IMR-90 (cell line): ENCODE data around the gene ANKRD33B. TPM values are rescaled to one million over a fixed set of nuclear protein-coding genes. Genes with fewer than 3 reads are reported as not detected.
"Not testable (repeated sequence)": the region's sequence is repeated elsewhere in the genome, so short reads cannot be mapped to it uniquely, and the experiment has no call there.

ENCODE experiments used
- ATAC-seq: fragments of 200-7000 bp; cut with Tn5 transposase; 2 replicates; pipeline ENCODE4 v1.9.1; 2020; ENCODE audit warnings: low read depth, mild to moderate bottlenecking, moderate library complexity
- BruUV-seq: library from RNA; stranded (reverse); fragments of 400-500 nt; replicated peaks from 2 replicates; lab custom pipeline; 2021; lab: Mats Ljungman, UMichigan
- CTCF ChIA-PET: fragments of 300-600 bp; formaldehyde crosslinking; extraction: SDS; loops from one replicate; lab custom pipeline; 2021; ENCODE audit warnings: antibody characterized with exemption; lab: Yijun Ruan, JAX
- POLR2A ChIA-PET: fragments of 300-600 bp; sonication (Branson Sonifier 250); formaldehyde crosslinking; loops from one replicate; lab custom pipeline; 2022; ENCODE audit warnings: antibody characterized with exemption; ENCODE audit not compliant: unreplicated experiment; lab: Charles Lee
- DNase-seq: peaks from one replicate; pipeline ENCODE4 v3.0.0; 2013
- H2AFZ ChIP-seq: replicated peaks from 2 replicates; pipeline ENCODE3; 2013; ENCODE audit warnings: low read length, mild to moderate bottlenecking; ENCODE audit not compliant: poor library complexity
- H2AK5ac ChIP-seq: 2 replicates; pipeline ENCODE4 v1.6.1; 2013; ENCODE audit warnings: low read depth, low read length, inconsistent platforms
- H2AK9ac ChIP-seq: replicated peaks from 2 replicates; pipeline ENCODE3; 2013; ENCODE audit warnings: mild to moderate bottlenecking, low read depth, low read length, moderate library complexity; ENCODE audit not compliant: poor library complexity
- H2BK120ac ChIP-seq: 2 replicates; pipeline ENCODE4 v1.6.1; 2013; ENCODE audit warnings: low read depth, low read length, inconsistent platforms
- H2BK15ac ChIP-seq: 3 replicates; pipeline ENCODE4 v1.6.1; 2013; ENCODE audit warnings: low read depth, low read length, inconsistent platforms
- H2BK20ac ChIP-seq: 2 replicates; pipeline ENCODE4 v1.6.1; 2013; ENCODE audit warnings: low read depth, mild to moderate bottlenecking, inconsistent platforms, low read length, moderate library complexity
- H2BK5ac ChIP-seq: 2 replicates; pipeline ENCODE4 v1.6.1; 2013; ENCODE audit warnings: mild to moderate bottlenecking, low read depth, low read length, inconsistent platforms; ENCODE audit not compliant: poor library complexity, severe bottlenecking
- H3K14ac ChIP-seq: replicated peaks from 2 replicates; pipeline ENCODE4 v1.6.1; 2013; ENCODE audit warnings: low read depth, low read length, inconsistent platforms
- H3K18ac ChIP-seq: 2 replicates; pipeline ENCODE4 v1.6.1; 2013; ENCODE audit warnings: low read depth, low read length, control low read depth
- H3K23ac ChIP-seq: 2 replicates; pipeline ENCODE4 v1.6.1; 2013; ENCODE audit warnings: low read depth, low read length, inconsistent platforms
- H3K27ac ChIP-seq: 2 replicates; pipeline ENCODE4 v1.5.1; 2013; ENCODE audit warnings: mild to moderate bottlenecking, control low read depth, low read length; ENCODE audit not compliant: insufficient read depth
- H3K27me3 ChIP-seq: 2 replicates; pipeline ENCODE4 v1.6.1; 2013; ENCODE audit warnings: low read length; ENCODE audit not compliant: control insufficient read depth, insufficient read depth
- H3K36me3 ChIP-seq: 2 replicates; pipeline ENCODE4 v1.6.1; 2013; ENCODE audit warnings: low read length, mixed read lengths; ENCODE audit not compliant: control insufficient read depth, insufficient read depth
- H3K4ac ChIP-seq: 2 replicates; pipeline ENCODE4 v1.6.1; 2013; ENCODE audit warnings: low read depth, low read length, inconsistent platforms
- H3K4me1 ChIP-seq: 2 replicates; pipeline ENCODE4 v1.6.1; 2013; ENCODE audit warnings: low read length, mixed read lengths; ENCODE audit not compliant: control insufficient read depth, insufficient read depth
- H3K4me2 ChIP-seq: 2 replicates; pipeline ENCODE4 v1.6.1; 2013; ENCODE audit warnings: low read depth, mild to moderate bottlenecking, control low read depth, low read length, moderate library complexity
- H3K4me3 ChIP-seq: 2 replicates; pipeline ENCODE4 v1.5.1; 2013; ENCODE audit warnings: low read depth, mild to moderate bottlenecking, control low read depth, low read length, moderate library complexity; ENCODE audit not compliant: insufficient read depth
- H3K56ac ChIP-seq: 2 replicates; pipeline ENCODE4 v1.6.1; 2013; ENCODE audit warnings: low read length, inconsistent platforms; ENCODE audit not compliant: insufficient read depth; ENCODE audit errors: extremely low read depth
- H3K79me1 ChIP-seq, 2 experiments: 2 replicates each; pipeline ENCODE4 v1.6.1; 2013; ENCODE audit warnings: low read length in 2 of 2, inconsistent platforms in 1 of 2, low read depth in 1 of 2
- H3K9ac ChIP-seq: 2 replicates; pipeline ENCODE4 v1.6.1; 2013; ENCODE audit warnings: low read depth, low read length, control low read depth
- H3K9me1 ChIP-seq: 2 replicates; pipeline ENCODE4 v1.6.1; 2013; ENCODE audit warnings: low read length, inconsistent platforms; ENCODE audit not compliant: insufficient read depth
- H3K9me3 ChIP-seq: 2 replicates; pipeline ENCODE4 v1.6.1; 2013; ENCODE audit warnings: low read length; ENCODE audit not compliant: control insufficient read depth, insufficient read depth
- H4K20me1 ChIP-seq: 2 replicates; pipeline ENCODE4 v1.6.1; 2013; ENCODE audit warnings: low read length, inconsistent platforms; ENCODE audit not compliant: insufficient read depth
- H4K5ac ChIP-seq: 2 replicates; pipeline ENCODE4 v1.6.1; 2013; ENCODE audit warnings: mild to moderate bottlenecking, low read depth, low read length, control low read depth
- H4K8ac ChIP-seq, 2 experiments: 2 replicates each; pipeline ENCODE4 v1.6.1; 2013; ENCODE audit warnings: low read depth in 2 of 2, low read length in 2 of 2, control low read depth in 1 of 2, inconsistent platforms in 1 of 2
- H4K91ac ChIP-seq: 2 replicates; pipeline ENCODE4 v1.6.1; 2013; ENCODE audit warnings: low read depth, low read length, inconsistent platforms; ENCODE audit not compliant: insufficient read depth
- WGBS, 2 experiments: methylation state at CpG; one replicate each; pipeline versions ENCODE4 v1.1.5 to v1.1.7; 2013; ENCODE audit warnings: missing lambda C conversion rate in 2 of 2; ENCODE audit not compliant: insufficient read length in 1 of 2; ENCODE audit errors: extremely low coverage in 2 of 2; 5-methylcytosine and 5-hydroxymethylcytosine counted together
- dilution Hi-C: fragments of 300-500 bp; cut with HindIII; formaldehyde crosslinking; loops from one replicate; pipeline ENCODE4 v1.14.3; 2018; ENCODE audit warnings: low sequenced_read_pairs; ENCODE audit not compliant: unreplicated experiment
- in situ Hi-C: fragments of 300-500 bp; cut with MboI; formaldehyde crosslinking; loops from 3 replicates; pipeline ENCODE4 v1.14.3; 2019; ENCODE audit warnings: low sequenced_read_pairs, inconsistent platforms, mixed read lengths
- intact Hi-C: fragments of 100-400 bp; cut with micrococcal nuclease; formaldehyde crosslinking; loops from 2 replicates; pipeline ENCODE4 v1.10.0; 2022
- polyA plus RNA-seq, 3 experiments: library from polyadenylated mRNA; depleted of rRNA; stranded (reverse); fragments of >200 nt; gene quantifications; 2 replicates each; pipeline ENCODE4 v1.2.3, GENCODE V29; 2012; ENCODE audit warnings: low replicate concordance in 1 of 3
- total RNA-seq: library from RNA; depleted of rRNA; stranded (reverse); fragments of >200 nt; gene quantifications from 2 replicates; pipeline ENCODE4 v1.2.3, GENCODE V29; 2012

ANKRD33B gene
- total and polyA plus RNA-seq, 2 of the 4 experiments (the other 2 are of a cell fraction): 2.5 to 3.3 TPM

DNA sequence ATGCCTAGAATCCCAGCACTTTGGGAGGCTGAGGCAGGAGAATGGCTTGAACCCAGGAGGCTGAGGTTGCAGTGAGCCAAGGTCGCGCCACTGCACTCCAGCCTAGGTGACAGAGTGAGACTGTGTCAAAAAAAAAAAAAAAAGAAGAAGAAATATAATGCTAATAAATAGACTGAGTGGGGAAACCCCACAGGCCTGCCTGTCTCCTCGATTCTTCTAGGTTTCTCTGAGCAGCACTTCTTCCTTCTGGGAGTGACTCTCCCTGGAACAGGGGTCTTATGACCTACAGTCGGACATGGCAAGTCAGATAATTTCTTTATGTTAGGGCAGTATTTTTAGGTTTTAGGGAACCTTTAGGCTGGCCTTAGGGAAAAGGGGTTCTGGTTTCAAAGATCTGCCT is 66.9 kb downstream of the ANKRD33B start:
- ATAC-seq, H2AK9ac ChIP-seq, BruUV-seq, H4K91ac ChIP-seq, H3K4me2 ChIP-seq, POLR2A ChIA-PET, H3K14ac ChIP-seq, H3K56ac ChIP-seq, H4K5ac ChIP-seq, H3K9ac ChIP-seq, H2BK15ac ChIP-seq, dilution Hi-C loops, H3K18ac ChIP-seq, DNase-seq, H3K9me3 ChIP-seq, H3K4ac ChIP-seq, H2BK5ac ChIP-seq, H3K27me3 ChIP-seq, H2BK120ac ChIP-seq, H2AFZ ChIP-seq, H3K4me3 ChIP-seq, CTCF ChIA-PET, H3K27ac ChIP-seq, intact Hi-C loops, H2AK5ac ChIP-seq, H3K9me1 ChIP-seq, H2BK20ac ChIP-seq, H3K36me3 ChIP-seq, H4K8ac ChIP-seq: not testable (repeated sequence)
- peaks cover 35% of the 10 kb centered on the region for H4K20me1 ChIP-seq
- H3K4me1 ChIP-seq: peaks cover 14% of the 10 kb centered on the region
- in situ Hi-C loops: loop anchor here (5.0 kb wide), 1 partner anchor 178 kb away; no protein-coding TSS in a partner anchor
- peak overlapping the region; percentile 19; the same call in 1 of the 2 replicates for H3K23ac ChIP-seq
- peaks cover 13 to 75% of the 10 kb centered on the region in 2 experiments for H3K79me1 ChIP-seq
- no CpG with 5 or more reads among the region's 4 CpGs for WGBS, 2 experiments
